Ishikawa (cell line): ENCODE results near the gene CHGA.

Experiments used
- FOXM1 ChIP-seq: IDR thresholded peaks from 2 replicates; pipeline ENCODE4 v1.6.1; 2012; ENCODE audit warnings: low read depth, borderline replicate concordance
- TAF1 ChIP-seq: IDR thresholded peaks from 2 replicates; pipeline ENCODE4 v1.6.1; 2012; ENCODE audit warnings: low read depth, mild to moderate bottlenecking
- YY1 ChIP-seq: IDR thresholded peaks from 2 replicates; pipeline ENCODE4 v1.6.1; 2012; ENCODE audit warnings: low read depth

DNA sequence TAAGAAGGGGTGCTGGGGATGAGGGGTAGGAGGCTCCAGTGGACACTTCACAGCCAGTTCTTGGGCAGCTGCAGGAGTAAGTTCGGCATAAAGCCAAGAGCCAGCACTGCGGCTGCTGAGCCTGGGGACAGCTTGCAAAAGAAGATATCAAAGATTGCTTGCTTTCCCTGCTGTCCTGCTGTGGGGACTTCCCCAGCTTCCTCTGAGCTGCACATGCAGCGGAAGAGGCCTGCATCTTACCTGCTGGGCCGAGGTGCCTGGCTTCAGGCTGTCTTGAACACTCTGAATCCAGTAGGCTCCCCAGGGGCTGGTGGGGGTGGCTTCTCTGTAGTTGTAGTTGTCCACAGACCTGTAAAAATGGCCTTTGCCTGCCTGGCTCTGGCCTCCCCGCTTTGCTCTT is 1.3 kb downstream of the CHGA start:
- TF ChIP-seq YY1 (no peak), TAF1 (no peak), FOXM1 (no peak)
